PC-9 (cell line): ENCODE data around the gene MAPKAP1. TPM values are rescaled to one million over a fixed set of nuclear protein-coding genes. Genes with fewer than 3 reads are reported as not detected.

Source experiments
- BruUV-seq: library from RNA; stranded (reverse); fragments of 400-500 nt; replicated peaks from 2 replicates; lab custom pipeline; 2021; lab: Mats Ljungman, UMichigan
- CTCF ChIA-PET: fragments of 300-600 bp; sonication (Branson Sonifier 250); formaldehyde crosslinking; loops from one replicate; lab custom pipeline; 2022; ENCODE audit warnings: antibody characterized with exemption; lab: Charles Lee
- POLR2A ChIA-PET: fragments of 300-600 bp; sonication (Branson Sonifier 250); formaldehyde crosslinking; loops from one replicate; lab custom pipeline; 2022; ENCODE audit warnings: antibody characterized with exemption; ENCODE audit not compliant: unreplicated experiment; lab: Charles Lee
- DNase-seq, 2 experiments: peaks; one replicate each; pipeline versions ENCODE4 v3.0.0 to v3.0.0-alpha.2; 2015 to 2022; ENCODE audit warnings: mixed read lengths in 1 of 2
- H2AFZ ChIP-seq: fragments of 200-600 bp; sonication (generic); 2 replicates; pipeline ENCODE4 v1.8.1; 2017; ENCODE audit warnings: antibody characterized with exemption
- H3F3A ChIP-seq: fragments of 200-600 bp; sonication (generic); 2 replicates; pipeline ENCODE4 v1.8.1; 2017; ENCODE audit warnings: antibody characterized with exemption, mild to moderate bottlenecking, low read depth; ENCODE audit not compliant: insufficient read depth
- H3K27ac ChIP-seq: fragments of 200-600 bp; sonication (generic); 2 replicates; pipeline ENCODE4 v1.6.1; 2016; ENCODE audit warnings: mixed run types
- H3K27me3 ChIP-seq: fragments of 200-600 bp; sonication (generic); 2 replicates; pipeline ENCODE4 v1.6.1; 2016; ENCODE audit warnings: low read depth, mixed run types; ENCODE audit not compliant: insufficient read depth
- H3K36me3 ChIP-seq: fragments of 200-600 bp; sonication (generic); 2 replicates; pipeline ENCODE4 v1.6.1; 2016; ENCODE audit warnings: low read depth, mixed run types
- H3K4me1 ChIP-seq: fragments of 200-600 bp; sonication (generic); replicated peaks from 2 replicates; pipeline ENCODE4 v1.6.1; 2016; ENCODE audit warnings: mixed run types; ENCODE audit not compliant: insufficient read depth
- H3K4me2 ChIP-seq: fragments of 200-600 bp; sonication (generic); 2 replicates; pipeline ENCODE4 v1.6.1; 2017; ENCODE audit warnings: mixed run types
- H3K4me3 ChIP-seq: fragments of 200-600 bp; sonication (generic); 2 replicates; pipeline ENCODE4 v1.6.1; 2016; ENCODE audit warnings: mixed run types
- H3K79me2 ChIP-seq: fragments of 200-600 bp; sonication (generic); 2 replicates; pipeline ENCODE4 v1.6.1; 2017; ENCODE audit warnings: low read depth, mixed run types
- H3K9me2 ChIP-seq: fragments of 200-600 bp; sonication (generic); 2 replicates; pipeline ENCODE4 v1.8.1; 2017; ENCODE audit warnings: mild to moderate bottlenecking; ENCODE audit not compliant: insufficient read depth
- H3K9me3 ChIP-seq: fragments of 200-600 bp; sonication (generic); 2 replicates; pipeline ENCODE4 v1.8.1; 2016; ENCODE audit warnings: low read depth; ENCODE audit not compliant: insufficient read depth
- H4K20me1 ChIP-seq: fragments of 200-600 bp; sonication (generic); 2 replicates; pipeline ENCODE4 v1.8.1; 2017; ENCODE audit not compliant: insufficient read depth
- EZH2 ChIP-seq: fragments of 200-600 bp; sonication (generic); IDR thresholded peaks from 2 replicates; pipeline ENCODE4 v1.8.0; 2017; ENCODE audit warnings: antibody characterized with exemption, low read depth
- intact Hi-C: fragments of 100-400 bp; cut with micrococcal nuclease; formaldehyde crosslinking; loops from one replicate; pipeline ENCODE4 v1.10.0; 2022; ENCODE audit not compliant: unreplicated experiment
- total RNA-seq: library from RNA; stranded (reverse); gene quantifications from 2 replicates; pipeline ENCODE4 v1.2.3, GENCODE V29; 2021
- TF ChIP-seq, protein P1 (sequence below): fragments of 200-600 bp; sonication (generic); conservative IDR thresholded peaks from 2 replicates; pipeline ENCODE4 v1.6.1; 2017; ENCODE audit warnings: mixed run types, antibody characterized with exemption, mild to moderate bottlenecking, moderate library complexity

The MAPKAP1 gene
- total RNA-seq, 1 experiment from 2014 or later, result 115 TPM

DNA sequence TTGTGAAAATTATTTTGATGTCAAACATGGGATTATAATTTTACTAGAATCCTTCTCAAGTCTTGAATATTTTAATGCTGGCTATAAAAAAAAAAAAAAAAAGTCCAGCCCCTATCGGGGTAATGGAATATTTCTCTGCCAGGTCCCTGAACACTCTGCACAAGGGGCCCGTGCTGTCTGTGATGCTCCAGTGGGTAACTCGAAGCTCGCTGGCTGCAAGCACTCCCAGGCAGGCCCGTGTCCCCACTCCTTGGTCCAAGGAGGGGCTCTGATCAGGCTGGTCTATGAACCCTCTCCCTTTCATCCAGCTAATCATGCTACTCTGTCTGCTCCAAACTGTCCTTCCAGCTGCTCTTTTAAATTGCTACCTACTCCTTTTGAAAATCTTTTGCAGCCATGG, 264.6 kb downstream of the MAPKAP1 start:
- Histone ChIP-seq H3K27me3 (no peaks in the 10 kb centered on the region), H3K9me3 (no peaks in the 10 kb centered on the region), H3K4me1 (no peaks in the 10 kb centered on the region), H3K4me2 (no peak overlapping the region), H3K79me2 (no peaks in the 10 kb centered on the region), H4K20me1 (no peaks in the 10 kb centered on the region), H3K9me2 (no peaks in the 10 kb centered on the region), H3K4me3 (no peak overlapping the region), H2AFZ (no peak overlapping the region), H3F3A (no peaks in the 10 kb centered on the region), H3K27ac (no peak overlapping the region), H3K36me3 (no peaks in the 10 kb centered on the region)
- TF ChIP-seq, protein P1, sequence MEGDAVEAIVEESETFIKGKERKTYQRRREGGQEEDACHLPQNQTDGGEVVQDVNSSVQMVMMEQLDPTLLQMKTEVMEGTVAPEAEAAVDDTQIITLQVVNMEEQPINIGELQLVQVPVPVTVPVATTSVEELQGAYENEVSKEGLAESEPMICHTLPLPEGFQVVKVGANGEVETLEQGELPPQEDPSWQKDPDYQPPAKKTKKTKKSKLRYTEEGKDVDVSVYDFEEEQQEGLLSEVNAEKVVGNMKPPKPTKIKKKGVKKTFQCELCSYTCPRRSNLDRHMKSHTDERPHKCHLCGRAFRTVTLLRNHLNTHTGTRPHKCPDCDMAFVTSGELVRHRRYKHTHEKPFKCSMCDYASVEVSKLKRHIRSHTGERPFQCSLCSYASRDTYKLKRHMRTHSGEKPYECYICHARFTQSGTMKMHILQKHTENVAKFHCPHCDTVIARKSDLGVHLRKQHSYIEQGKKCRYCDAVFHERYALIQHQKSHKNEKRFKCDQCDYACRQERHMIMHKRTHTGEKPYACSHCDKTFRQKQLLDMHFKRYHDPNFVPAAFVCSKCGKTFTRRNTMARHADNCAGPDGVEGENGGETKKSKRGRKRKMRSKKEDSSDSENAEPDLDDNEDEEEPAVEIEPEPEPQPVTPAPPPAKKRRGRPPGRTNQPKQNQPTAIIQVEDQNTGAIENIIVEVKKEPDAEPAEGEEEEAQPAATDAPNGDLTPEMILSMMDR, result no peak
- no peak for TF ChIP-seq EZH2
- no peak for DNase-seq
- intact Hi-C loops, result loop anchor here (10.0 kb wide), 1 partner anchor 92 kb away; no protein-coding TSS in a partner anchor
- CTCF ChIA-PET, result interaction anchor here (0.6 kb wide), 1 partner anchor 277 kb away, joined by 8 read pairs; no protein-coding TSS in a partner anchor
- POLR2A ChIA-PET, result no interaction called here
- BruUV-seq, result no TSS peak

DNA sequence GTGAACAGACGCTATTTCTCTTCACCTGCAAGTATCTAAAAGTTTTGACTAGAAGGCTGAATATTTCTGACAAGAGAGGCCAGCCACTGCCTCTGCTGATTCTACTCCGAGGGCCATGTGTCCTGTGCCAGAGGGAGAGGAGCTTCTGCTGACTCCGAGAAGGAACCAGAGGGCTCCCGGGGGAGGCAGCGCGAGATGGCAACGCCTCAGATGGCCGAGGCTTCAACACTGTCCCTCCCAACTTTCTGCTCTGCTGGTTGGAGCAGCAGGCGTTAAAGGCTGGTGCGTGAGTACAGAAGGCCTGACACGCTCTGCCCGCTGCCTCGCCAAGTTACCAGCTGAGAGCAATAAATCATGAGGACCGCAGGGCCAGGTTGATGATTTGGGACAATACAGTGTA, 266.6 kb downstream of the MAPKAP1 start:
- ChIA-PET CTCF (interaction anchor here (0.9 kb wide), 1 partner anchor 111 kb away, joined by 3 read pairs; no protein-coding TSS in a partner anchor), POLR2A (no interaction called here)
- Histone ChIP-seq H3K27me3 (no peaks in the 10 kb centered on the region), H3K4me2 (no peak overlapping the region), H3K4me1 (no peaks in the 10 kb centered on the region), H3K4me3 (no peak overlapping the region), H3K36me3 (no peaks in the 10 kb centered on the region), H3F3A (no peaks in the 10 kb centered on the region), H4K20me1 (no peaks in the 10 kb centered on the region), H3K79me2 (no peaks in the 10 kb centered on the region), H3K9me3 (no peaks in the 10 kb centered on the region), H3K9me2 (no peaks in the 10 kb centered on the region), H2AFZ (no peak overlapping the region), H3K27ac (no peak overlapping the region)
- DNase-seq, result no peak
- intact Hi-C loops, result loop anchor here (10.0 kb wide), 1 partner anchor 94 kb away; no protein-coding TSS in a partner anchor
- no TSS peak for BruUV-seq
- TF ChIP-seq EZH2, result no peak
- TF ChIP-seq, protein P1, result no peak

DNA sequence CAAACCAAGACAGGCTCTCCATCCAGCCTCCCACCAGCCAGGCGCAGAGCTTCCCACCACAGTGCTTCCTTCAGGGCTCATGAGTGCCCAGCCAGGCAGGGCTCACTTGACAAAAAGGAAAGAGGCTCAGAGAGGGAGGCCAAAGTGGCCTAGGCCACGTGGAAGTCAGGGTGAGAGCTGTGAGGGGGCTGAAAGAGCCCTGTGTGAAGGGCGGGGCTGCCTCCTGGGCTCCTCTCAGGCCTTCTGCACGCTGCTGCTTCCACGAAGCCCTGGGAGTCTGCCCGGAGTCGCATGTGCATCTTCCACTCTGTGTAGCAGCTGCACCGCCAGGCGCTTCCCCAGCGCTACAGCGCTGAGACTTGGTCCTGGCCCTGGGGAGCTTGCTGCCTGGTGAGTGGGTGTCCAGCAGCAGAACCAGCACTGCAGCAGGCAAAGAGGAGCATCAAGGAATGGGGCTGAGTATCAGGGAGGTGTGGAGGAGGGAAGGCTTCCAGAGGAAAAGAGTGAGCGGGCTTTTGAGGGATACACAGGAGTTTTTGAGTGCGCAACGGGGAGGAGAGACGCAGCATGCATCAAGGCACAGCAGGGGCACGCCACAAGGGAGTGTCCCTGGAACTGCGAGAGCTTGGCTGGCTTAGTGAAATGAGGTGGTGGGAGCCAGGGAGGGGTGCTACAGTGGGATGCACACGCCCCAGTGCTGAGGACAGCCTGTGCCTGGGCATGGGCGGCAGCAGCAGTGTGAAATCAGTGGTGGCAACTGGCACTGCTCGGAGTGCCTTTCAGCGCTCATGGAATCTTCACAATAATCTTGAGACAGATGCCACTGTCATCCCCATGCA, 267.4 kb downstream of the MAPKAP1 start:
- Histone ChIP-seq H3K79me2 (no peaks in the 10 kb centered on the region), H3K4me1 (no peaks in the 10 kb centered on the region), H3F3A (no peaks in the 10 kb centered on the region), H4K20me1 (no peaks in the 10 kb centered on the region), H3K27me3 (no peaks in the 10 kb centered on the region), H3K4me3 (no peak overlapping the region), H3K9me3 (no peaks in the 10 kb centered on the region), H2AFZ (no peak overlapping the region), H3K4me2 (no peak overlapping the region), H3K36me3 (no peaks in the 10 kb centered on the region), H3K27ac (no peak overlapping the region), H3K9me2 (no peaks in the 10 kb centered on the region)
- ChIA-PET CTCF (no interaction called here), POLR2A (no interaction called here)
- TF ChIP-seq EZH2, result no peak
- TF ChIP-seq, protein P1, result no peak
- intact Hi-C loops, result loop anchor here (10.0 kb wide), 1 partner anchor 95 kb away; no protein-coding TSS in a partner anchor
- no peak for DNase-seq
- BruUV-seq, result no TSS peak
